GM23248 (cell line): Measurements from ENCODE around the gene ZDHHC5. TPM values are rescaled to one million over a fixed set of nuclear protein-coding genes. Genes with fewer than 3 reads are reported as not detected.
"Not testable (repeated sequence)": the region's sequence is repeated elsewhere in the genome, so short reads cannot be mapped to it uniquely, and the experiment has no call there.

Experiments
- DNase-seq: peaks from one replicate; pipeline ENCODE4 v3.0.0-alpha.2; 2015
- H2AFZ ChIP-seq: fragments of 200-600 bp; sonication (generic); 2 replicates; pipeline ENCODE4 v1.6.1; 2016; ENCODE audit warnings: antibody characterized with exemption
- H3F3A ChIP-seq: fragments of 200-600 bp; sonication (generic); 2 replicates; pipeline ENCODE4 v1.6.1; 2016; ENCODE audit warnings: mild to moderate bottlenecking, antibody characterized with exemption, mixed run types; ENCODE audit not compliant: insufficient read depth
- H3K27ac ChIP-seq: fragments of 200-600 bp; sonication (generic); 2 replicates; pipeline ENCODE4 v1.5.1; 2016; ENCODE audit warnings: mild to moderate bottlenecking
- H3K27me3 ChIP-seq: fragments of 200-600 bp; sonication (generic); replicated peaks from 2 replicates; pipeline ENCODE4 v1.6.1; 2016; ENCODE audit warnings: mild to moderate bottlenecking; ENCODE audit not compliant: insufficient read depth
- H3K36me3 ChIP-seq: fragments of 200-600 bp; sonication (generic); 2 replicates; pipeline ENCODE4 v1.6.1; 2016; ENCODE audit warnings: low read depth, mild to moderate bottlenecking
- H3K4me1 ChIP-seq: fragments of 200-600 bp; sonication (generic); 2 replicates; pipeline ENCODE4 v1.6.1; 2016; ENCODE audit warnings: mild to moderate bottlenecking; ENCODE audit not compliant: insufficient read depth
- H3K4me2 ChIP-seq: fragments of 200-600 bp; sonication (generic); one replicate; pipeline ENCODE4 v1.6.1; 2016; ENCODE audit warnings: mild to moderate bottlenecking; ENCODE audit not compliant: unreplicated experiment
- H3K4me3 ChIP-seq: fragments of 200-600 bp; sonication (generic); 2 replicates; pipeline ENCODE4 v1.5.1; 2016; ENCODE audit warnings: mild to moderate bottlenecking
- H3K79me2 ChIP-seq: fragments of 200-600 bp; sonication (generic); 2 replicates; pipeline ENCODE4 v1.6.1; 2016; ENCODE audit warnings: mild to moderate bottlenecking; ENCODE audit not compliant: insufficient read depth
- H3K9ac ChIP-seq: fragments of 200-600 bp; sonication (generic); 2 replicates; pipeline ENCODE4 v1.6.1; 2016; ENCODE audit warnings: mild to moderate bottlenecking
- H3K9me2 ChIP-seq: fragments of 200-600 bp; sonication (generic); 2 replicates; pipeline ENCODE4 v1.6.1; 2016; ENCODE audit warnings: mixed run types, mild to moderate bottlenecking, moderate library complexity; ENCODE audit not compliant: insufficient read depth
- H3K9me3 ChIP-seq: fragments of 200-600 bp; sonication (generic); one replicate; pipeline ENCODE4 v1.6.1; 2017; ENCODE audit warnings: low read depth
- H4K20me1 ChIP-seq: fragments of 200-600 bp; sonication (generic); 2 replicates; pipeline ENCODE4 v1.6.0; 2016; ENCODE audit not compliant: insufficient read depth
- EZH2 ChIP-seq: fragments of 200-600 bp; sonication (generic); IDR thresholded peaks from 2 replicates; pipeline ENCODE4 v1.6.1; 2018; ENCODE audit warnings: antibody characterized with exemption, mild to moderate bottlenecking; ENCODE audit not compliant: insufficient read depth, poor library complexity, severe bottlenecking
- EZH2phosphoT487 ChIP-seq: fragments of 200-600 bp; sonication (generic); IDR thresholded peaks from 2 replicates; pipeline ENCODE4 v1.6.1; 2018; ENCODE audit warnings: antibody characterized with exemption, moderate library complexity, mild to moderate bottlenecking, low read depth; ENCODE audit not compliant: insufficient read depth
- whole genome bisulfite sequencing, 2 experiments: methylation state at CpG; one replicate each; pipeline ENCODE4 v1.1.6; 2015 to 2017; ENCODE audit warnings: low lambda C conversion rate in 2 of 2, low coverage in 1 of 2; ENCODE audit errors: missing lambda C conversion rate in 2 of 2; 5-methylcytosine and 5-hydroxymethylcytosine counted together
- in situ Hi-C: fragments of 300-500 bp; cut with MboI; formaldehyde crosslinking; loops from 2 replicates; pipeline ENCODE4 v1.15.0; 2020
- polyA plus RNA-seq: library from polyadenylated mRNA; unstranded; fragments of >200 nt; fragmentation: Nextera tagmentation; extraction: Ambion mirVana; gene quantifications from 2 replicates; pipeline ENCODE4 v1.2.1, GENCODE V29; 2016
- total RNA-seq: library from RNA; depleted of rRNA; stranded (reverse); fragments of >200 nt; shearing (Covaris generic); gene quantifications from 2 replicates; pipeline ENCODE4 v1.2.3, GENCODE V29; 2014

ZDHHC5 gene
- total and polyA plus RNA-seq, 2 experiments from 2014 or later = 35.8 to 52.5 TPM

- H3K36me3 ChIP-seq = peaks cover 29% of the 10 kb centered on the region
- H3K9me3 ChIP-seq = no peaks in the 10 kb centered on the region
- no peaks in the 10 kb centered on the region for H3K27me3 ChIP-seq
- no peak for DNase-seq
- no peaks in the 10 kb centered on the region for H4K20me1 ChIP-seq
- H3K79me2 ChIP-seq = peaks cover 100% of the 10 kb centered on the region
- no peak overlapping the region for H3K9ac ChIP-seq
- no peak overlapping the region for H3K27ac ChIP-seq
- no peak overlapping the region for H2AFZ ChIP-seq
- H3K9me2 ChIP-seq = no peaks in the 10 kb centered on the region
- H3F3A ChIP-seq = peaks cover 6% of the 10 kb centered on the region; the same call in 1 of the 2 replicates
- no peak for TF ChIP-seq EZH2
- no peak for TF ChIP-seq EZH2phosphoT487
- no peak overlapping the region for H3K4me3 ChIP-seq
- H3K4me1 ChIP-seq = peaks cover 18% of the 10 kb centered on the region
- WGBS, 2 experiments = 92 to 99% methylated on average over 4 of the region's 4 CpGs
- in situ Hi-C loops = no loop called here
- no peak overlapping the region for H3K4me2 ChIP-seq
These were observed 11.5 kb downstream of the ZDHHC5 start for GRCh38 chr11:57679396-57679795.

- 50 to 55% methylated on average over 2 of the region's 2 CpGs for WGBS, 2 experiments
- in situ Hi-C loops = no loop called here
- H3K79me2 ChIP-seq = peaks cover 100% of the 10 kb centered on the region
- peaks cover 24% of the 10 kb centered on the region for H3K36me3 ChIP-seq
- H3K27ac ChIP-seq = peak overlapping the region; percentile 34; the same call in 1 of the 2 replicates
- no peak overlapping the region for H3K4me3 ChIP-seq
- no peak overlapping the region for H3K4me2 ChIP-seq
- TF ChIP-seq EZH2 (no peak), EZH2phosphoT487 (no peak)
- no peak overlapping the region; the same call in 1 of the 2 replicates for H3K9ac ChIP-seq
- peaks cover 6% of the 10 kb centered on the region; the same call in 1 of the 2 replicates for H3F3A ChIP-seq
- no peaks in the 10 kb centered on the region for H3K9me3 ChIP-seq
- no peak overlapping the region for H2AFZ ChIP-seq
- DNase-seq = peak; percentile 70
- no peaks in the 10 kb centered on the region for H4K20me1 ChIP-seq
- H3K27me3 ChIP-seq = no peaks in the 10 kb centered on the region
- H3K4me1 ChIP-seq = peaks cover 18% of the 10 kb centered on the region
- no peaks in the 10 kb centered on the region for H3K9me2 ChIP-seq
These were observed 12.6 kb downstream of the ZDHHC5 start for GRCh38 chr11:57680552-57680874.

GRCh38 chr11:57681168-57681567 lies 13.3 kb downstream of the ZDHHC5 start:
- H3K4me2 ChIP-seq = no peak overlapping the region
- no peak for DNase-seq
- H3K4me3 ChIP-seq = no peak overlapping the region
- no peak overlapping the region for H3K27ac ChIP-seq
- no peak overlapping the region for H3K9ac ChIP-seq
- H3F3A ChIP-seq = peaks cover 6% of the 10 kb centered on the region; the same call in 1 of the 2 replicates
- peaks cover 18% of the 10 kb centered on the region for H3K4me1 ChIP-seq
- H4K20me1 ChIP-seq = no peaks in the 10 kb centered on the region
- H3K79me2 ChIP-seq = peaks cover 100% of the 10 kb centered on the region
- H3K27me3 ChIP-seq = no peaks in the 10 kb centered on the region
- in situ Hi-C loops = no loop called here
- H3K36me3 ChIP-seq = peaks cover 24% of the 10 kb centered on the region
- 61 to 63% methylated on average over 1 of the region's 1 CpG for WGBS, 2 experiments
- no peaks in the 10 kb centered on the region for H3K9me3 ChIP-seq
- TF ChIP-seq EZH2phosphoT487 = no peak
- H2AFZ ChIP-seq = no peak overlapping the region
- no peaks in the 10 kb centered on the region for H3K9me2 ChIP-seq

- H4K20me1 ChIP-seq = not testable (repeated sequence)
- WGBS, 2 experiments = 99% methylated on average over 4 to 5 of the region's 5 CpGs
These were observed 22.6 kb downstream of the ZDHHC5 start for GRCh38 chr11:57690474-57690873.

GRCh38 chr11:57698843-57699365 lies 31.0 kb downstream of the ZDHHC5 start:
- Histone ChIP-seq H3K9me3 (no peaks in the 10 kb centered on the region), H2AFZ (no peak overlapping the region), H3K4me1 (no peaks in the 10 kb centered on the region), H3F3A (peaks cover 25% of the 10 kb centered on the region), H3K36me3 (peaks cover 71% of the 10 kb centered on the region), H3K27ac (no peak overlapping the region), H4K20me1 (no peaks in the 10 kb centered on the region), H3K9ac (no peak overlapping the region), H3K9me2 (no peaks in the 10 kb centered on the region), H3K4me3 (no peak overlapping the region), H3K4me2 (no peak overlapping the region), H3K79me2 (peaks cover 4% of the 10 kb centered on the region; the same call in 1 of the 2 replicates), H3K27me3 (no peaks in the 10 kb centered on the region)
- in situ Hi-C loops = no loop called here
- DNase-seq = no peak
- TF ChIP-seq EZH2 = no peak
- no peak for TF ChIP-seq EZH2phosphoT487
- WGBS, 2 experiments = 82 to 89% methylated on average over 13 to 18 of the region's 18 CpGs

More at GRCh38 chr11:57690474-57690873, 22.6 kb downstream of the ZDHHC5 start:
- H3K27ac ChIP-seq, H3F3A ChIP-seq, H3K4me1 ChIP-seq, H3K27me3 ChIP-seq, DNase-seq, H3K4me3 ChIP-seq, H3K4me2 ChIP-seq, H3K9me3 ChIP-seq, H3K9ac ChIP-seq, in situ Hi-C loops, H3K9me2 ChIP-seq, H2AFZ ChIP-seq: not testable (repeated sequence)
- Histone ChIP-seq H3K79me2 (peaks cover 58% of the 10 kb centered on the region), H3K36me3 (peaks cover 80% of the 10 kb centered on the region)
